K562 (cell line): ENCODE results near the gene MRFAP1. TPM values are rescaled to one million over a fixed set of nuclear protein-coding genes. Genes with fewer than 3 reads are reported as not detected.
A peak's percentile ranks its signal among the peaks of the same experiment; 100 is the strongest.

ENCODE experiments used
- ARID3A ChIP-seq: IDR thresholded peaks from 2 replicates; pipeline ENCODE4 v1.6.1; 2012; ENCODE audit warnings: low read depth, low read length, improper control_type of control experiment, borderline replicate concordance
- CBFA2T3 ChIP-seq: fragments of 450-650 bp; IDR thresholded peaks from 2 replicates; pipeline ENCODE4 v1.6.1; 2017
- CEBPZ ChIP-seq: fragments of 150-350 bp; IDR thresholded peaks from 2 replicates; pipeline ENCODE4 v1.6.1; 2014; ENCODE audit warnings: low read depth, mild to moderate bottlenecking, low read length, borderline replicate concordance
- ESRRA ChIP-seq: fragments of 450-650 bp; IDR thresholded peaks from 2 replicates; pipeline ENCODE4 v1.6.1; 2014; ENCODE audit warnings: low read depth, mild to moderate bottlenecking, moderate library complexity, borderline replicate concordance
- GABPB2 ChIP-seq: fragments of 250-450 bp; sonication (Bioruptor Pico); conservative IDR thresholded peaks from 2 replicates; pipeline ENCODE4 v1.5.1; 2021; ENCODE audit warnings: mild to moderate bottlenecking
- HNRNPUL1 ChIP-seq: fragments of 200-400 bp; formaldehyde crosslinking; IDR thresholded peaks from 2 replicates; pipeline ENCODE4 v1.6.1; 2017; ENCODE audit warnings: low read length
- KDM5B ChIP-seq: fragments of 200-600 bp; sonication (generic); IDR thresholded peaks from 2 replicates; pipeline ENCODE4 v1.6.1; 2012; ENCODE audit warnings: low read depth, mild to moderate bottlenecking, moderate library complexity, low read length, control low read depth, inconsistent platforms; ENCODE audit not compliant: insufficient replicate concordance
- NFE2L1 ChIP-seq: fragments of 450-650 bp; IDR thresholded peaks from 2 replicates; pipeline ENCODE4 v1.6.1; 2016; ENCODE audit warnings: missing genetic modification characterization, low read depth, mild to moderate bottlenecking, missing compliant biosample characterization, moderate library complexity, borderline replicate concordance
- PBX2 ChIP-seq, 2 experiments: IDR thresholded peaks in 1 of 2; conservative IDR thresholded peaks in 1 of 2; 2 replicates each; pipeline ENCODE4 v1.6.1; 2016; ENCODE audit warnings: low read depth in 2 of 2, mild to moderate bottlenecking in 1 of 2, missing compliant biosample characterization in 1 of 2, missing genetic modification characterization in 1 of 2, moderate library complexity in 1 of 2
- PPARD ChIP-seq: fragments of 250-450 bp; sonication (Bioruptor Pico); IDR thresholded peaks from 2 replicates; pipeline ENCODE4 v1.8.0; 2022; ENCODE audit warnings: inconsistent platforms, mild to moderate bottlenecking, moderate library complexity
- SRSF1 ChIP-seq: fragments of 200-400 bp; formaldehyde crosslinking; IDR thresholded peaks from 2 replicates; pipeline ENCODE4 v1.6.1; 2017; ENCODE audit warnings: mild to moderate bottlenecking, low read depth, low read length, moderate library complexity
- ZBTB17 ChIP-seq: fragments of 450-650 bp; formaldehyde crosslinking; IDR thresholded peaks from 2 replicates; pipeline ENCODE4 v1.4.0; 2020; ENCODE audit warnings: mild to moderate bottlenecking
- ZKSCAN8 ChIP-seq: fragments of 200-800 bp; sonication (Bioruptor generic); IDR thresholded peaks from 2 replicates; pipeline ENCODE4 v1.6.1; 2016; ENCODE audit warnings: missing genetic modification characterization, missing compliant biosample characterization
- ZNF551 ChIP-seq: fragments of 250-450 bp; sonication (Bioruptor Pico); IDR thresholded peaks from 2 replicates; pipeline ENCODE4 v1.5.0; 2021; ENCODE audit warnings: mild to moderate bottlenecking, moderate library complexity
- ZNF644 ChIP-seq: fragments of 200-800 bp; sonication (Bioruptor generic); IDR thresholded peaks from 2 replicates; pipeline ENCODE4 v1.6.1; 2016; ENCODE audit warnings: low read depth, missing genetic modification characterization, missing compliant biosample characterization
- polyA plus RNA-seq, 8 experiments: library from polyadenylated mRNA; depleted of rRNA in 4 of 8; stranded (reverse) in 5 of 8; unstranded in 3 of 8; fragments of >200 nt; fragmentation: Nextera tagmentation in 2 of 8; fragmentation: Illumina TruSeq in 1 of 8; extraction: Ambion mirVana in 2 of 8; extraction: Trizol in 1 of 8; gene quantifications; 2 replicates each; pipeline versions ENCODE4 v1.2.1 to v1.2.3, GENCODE V29; 2011 to 2014; ENCODE audit warnings: inconsistent platforms in 1 of 8, missing spikeins in 1 of 8
- total RNA-seq, 7 experiments: library from RNA; depleted of rRNA in 6 of 7; stranded (reverse); fragments of >200 nt in 6 of 7; fragmentation: Illumina TruSeq in 2 of 7; extraction: Trizol in 2 of 7; gene quantifications; 2 replicates each; pipeline versions ENCODE4 v1.2.1 to v1.2.3, GENCODE V29; 2011 to 2021; ENCODE audit warnings: low replicate concordance in 1 of 7

The MRFAP1 gene
- total and polyA plus RNA-seq, 9 of the 15 experiments (the other 6 are each of a cell fraction or from before 2014, with no cell fraction given) = 46.0 to 270 (median 151) TPM

- TF ChIP-seq PPARD (CRISPR knock-in tag) (no peak), ESRRA (no peak), CBFA2T3 (peak; percentile 79), KDM5B (no peak), ZNF551 (no peak), NFE2L1 (tag) (no peak), SRSF1 (no peak), CEBPZ (no peak), ARID3A (no peak), ZBTB17 (CRISPR knock-in tag) (no peak), PBX2 (CRISPR knock-in tag; IDR thresholded peaks at IDR 0.05; ENCODE audit: low read depth) (no peak), PBX2 (tag; conservative IDR thresholded peaks at IDR 0.05; ENCODE audit: low read depth) (peak; percentile 83), ZKSCAN8 (no peak), ZNF644 (tag) (no peak), GABPB2 (no peak), HNRNPUL1 (no peak)
Observed at GRCh38 chr4:6674500-6675149, 34.1 kb downstream of the MRFAP1 start (continued).
